ENCODE results near the gene SREBF2.

DNA sequence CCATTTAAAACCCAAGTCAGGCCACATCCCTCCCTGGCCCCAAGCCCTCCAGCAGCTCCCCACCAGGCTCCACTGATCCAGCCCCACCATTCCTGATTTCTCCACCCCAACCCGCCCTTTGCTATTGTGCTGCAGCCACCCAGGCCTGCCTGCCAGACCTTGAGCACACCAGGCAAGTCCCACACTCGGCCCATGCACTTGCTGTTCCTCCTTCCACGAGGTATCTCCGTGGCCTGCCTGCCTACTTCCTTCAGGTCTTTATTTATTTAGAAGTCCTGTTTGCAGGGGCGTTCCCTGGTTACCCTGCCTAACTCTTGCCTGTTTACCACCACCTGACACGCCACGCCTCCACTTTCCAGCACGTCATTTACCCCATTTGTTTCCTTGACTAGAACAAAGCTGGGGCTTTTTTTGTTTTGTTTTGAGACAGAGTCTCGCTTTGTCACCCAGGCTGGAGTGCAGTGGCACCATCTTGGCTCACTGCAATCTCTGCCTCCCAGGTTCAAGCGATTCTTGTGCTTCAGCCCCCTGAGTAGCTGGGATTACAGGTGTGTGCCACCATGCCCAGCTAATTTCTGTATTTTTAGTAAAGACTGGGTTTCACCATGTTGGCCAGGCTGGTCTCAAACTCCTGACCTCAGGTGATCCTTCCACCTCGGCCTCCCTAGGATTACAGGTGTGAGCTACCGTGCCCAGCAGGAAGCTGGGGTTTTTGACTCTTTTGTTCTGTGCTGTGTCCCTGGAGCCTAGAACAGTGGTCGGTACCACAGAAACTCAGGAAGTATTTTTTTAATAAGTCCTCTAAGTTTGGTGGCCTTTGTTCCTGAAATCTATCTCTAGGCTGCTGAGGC, 107.3 kb downstream of the SREBF2 start:
- TF ChIP-seq, protein P1, sequence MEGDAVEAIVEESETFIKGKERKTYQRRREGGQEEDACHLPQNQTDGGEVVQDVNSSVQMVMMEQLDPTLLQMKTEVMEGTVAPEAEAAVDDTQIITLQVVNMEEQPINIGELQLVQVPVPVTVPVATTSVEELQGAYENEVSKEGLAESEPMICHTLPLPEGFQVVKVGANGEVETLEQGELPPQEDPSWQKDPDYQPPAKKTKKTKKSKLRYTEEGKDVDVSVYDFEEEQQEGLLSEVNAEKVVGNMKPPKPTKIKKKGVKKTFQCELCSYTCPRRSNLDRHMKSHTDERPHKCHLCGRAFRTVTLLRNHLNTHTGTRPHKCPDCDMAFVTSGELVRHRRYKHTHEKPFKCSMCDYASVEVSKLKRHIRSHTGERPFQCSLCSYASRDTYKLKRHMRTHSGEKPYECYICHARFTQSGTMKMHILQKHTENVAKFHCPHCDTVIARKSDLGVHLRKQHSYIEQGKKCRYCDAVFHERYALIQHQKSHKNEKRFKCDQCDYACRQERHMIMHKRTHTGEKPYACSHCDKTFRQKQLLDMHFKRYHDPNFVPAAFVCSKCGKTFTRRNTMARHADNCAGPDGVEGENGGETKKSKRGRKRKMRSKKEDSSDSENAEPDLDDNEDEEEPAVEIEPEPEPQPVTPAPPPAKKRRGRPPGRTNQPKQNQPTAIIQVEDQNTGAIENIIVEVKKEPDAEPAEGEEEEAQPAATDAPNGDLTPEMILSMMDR (IDR thresholded peaks at IDR 0.05; ENCODE audit: low read depth, low read length): no peak
- TF ChIP-seq POLR2A (IDR thresholded peaks at IDR 0.05; ENCODE audit: extremely low read depth, insufficient read length) (no peak), MYC (IDR thresholded peaks at IDR 0.05; ENCODE audit: low read depth, low read length) (no peak)
